Ascending aorta (tissue), 2 donors: ENCODE results near the gene SPATA19. TPM values are rescaled to one million over a fixed set of nuclear protein-coding genes. Genes with fewer than 3 reads are reported as not detected.

Source experiments
- DNase-seq, 2 donors: peaks; one replicate each; pipeline ENCODE4 v3.0.0-alpha.2; 2019; ENCODE audit warnings: low spot score in 2 of 2
- H3K27ac ChIP-seq, 2 donors: fragments of 200-600 bp; sonication (generic); one replicate each; pipeline ENCODE4 v1.5.1; 2016 to 2017; ENCODE audit warnings: mild to moderate bottlenecking in 1 of 2
- H3K27me3 ChIP-seq: fragments of 200-600 bp; sonication (generic); one replicate; pipeline ENCODE4 v1.5.1; 2017
- H3K36me3 ChIP-seq, 2 donors: fragments of 200-600 bp; sonication (generic); one replicate each; pipeline ENCODE4 v1.5.1; 2016
- H3K4me1 ChIP-seq, 2 donors: fragments of 200-600 bp; sonication (generic); one replicate each; pipeline ENCODE4 v1.5.1; 2016 to 2017; ENCODE audit warnings: mild to moderate bottlenecking in 1 of 2
- H3K4me3 ChIP-seq, 2 donors: fragments of 200-600 bp; sonication (generic); one replicate each; pipeline ENCODE4 v1.5.1; 2016 to 2017; ENCODE audit warnings: mild to moderate bottlenecking in 1 of 2
- H3K9me3 ChIP-seq, 2 donors: fragments of 200-600 bp; sonication (generic); one replicate each; pipeline ENCODE4 v1.5.1; 2016
- intact Hi-C: fragments of 100-400 bp; cut with DNase I; formaldehyde crosslinking; loops from one replicate; pipeline ENCODE4 v1.15.1; 2023
- total RNA-seq: library from RNA; depleted of rRNA; stranded (reverse); fragments of >200 nt; gene quantifications from one replicate; pipeline ENCODE4 v1.1.0, GENCODE V29; 2016
- TF ChIP-seq, protein P1 (sequence below), 3 experiments: fragments of 200-600 bp in 2 of 3; fragments of 450-650 bp in 1 of 3; sonication (generic) in 2 of 3; IDR thresholded peaks; one replicate each; pipeline ENCODE4 v1.5.1; 2016 to 2019; ENCODE audit warnings: antibody characterized with exemption in 3 of 3, mild to moderate bottlenecking in 1 of 3, moderate library complexity in 1 of 3

The SPATA19 gene
- total RNA-seq, 1 donor from 2014 or later: not detected

DNA sequence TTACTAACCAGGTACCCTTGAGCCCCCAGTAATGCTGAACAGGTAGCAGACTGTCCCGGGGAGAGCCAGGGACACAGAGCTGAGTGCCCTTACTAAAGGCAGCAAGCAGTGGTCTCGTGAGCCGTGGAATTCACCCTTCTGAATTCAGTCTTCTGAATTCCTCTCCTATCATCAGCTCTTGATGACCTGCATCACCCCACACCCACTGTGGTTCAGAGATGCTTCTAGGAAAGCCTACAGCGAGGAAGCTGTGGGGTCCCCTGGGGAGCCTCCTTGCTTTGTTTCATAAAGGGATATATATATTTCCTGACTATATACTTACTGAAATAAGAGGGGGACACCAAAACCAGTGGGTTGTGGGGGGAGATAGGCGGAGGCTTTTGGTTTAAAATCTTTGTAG is 2.6 kb downstream of the SPATA19 start:
- Histone ChIP-seq H3K4me3 (no peak overlapping the region), H3K36me3 (no peaks in the 10 kb centered on the region), H3K27ac (no peak overlapping the region), H3K27me3 (no peaks in the 10 kb centered on the region), H3K4me1 (no peaks in the 10 kb centered on the region), H3K9me3 (no peaks in the 10 kb centered on the region)
- DNase-seq: no peak
- intact Hi-C loops: loop anchor here (5.0 kb wide), 1 partner anchor 710 kb away; no protein-coding TSS in a partner anchor
- TF ChIP-seq, protein P1, sequence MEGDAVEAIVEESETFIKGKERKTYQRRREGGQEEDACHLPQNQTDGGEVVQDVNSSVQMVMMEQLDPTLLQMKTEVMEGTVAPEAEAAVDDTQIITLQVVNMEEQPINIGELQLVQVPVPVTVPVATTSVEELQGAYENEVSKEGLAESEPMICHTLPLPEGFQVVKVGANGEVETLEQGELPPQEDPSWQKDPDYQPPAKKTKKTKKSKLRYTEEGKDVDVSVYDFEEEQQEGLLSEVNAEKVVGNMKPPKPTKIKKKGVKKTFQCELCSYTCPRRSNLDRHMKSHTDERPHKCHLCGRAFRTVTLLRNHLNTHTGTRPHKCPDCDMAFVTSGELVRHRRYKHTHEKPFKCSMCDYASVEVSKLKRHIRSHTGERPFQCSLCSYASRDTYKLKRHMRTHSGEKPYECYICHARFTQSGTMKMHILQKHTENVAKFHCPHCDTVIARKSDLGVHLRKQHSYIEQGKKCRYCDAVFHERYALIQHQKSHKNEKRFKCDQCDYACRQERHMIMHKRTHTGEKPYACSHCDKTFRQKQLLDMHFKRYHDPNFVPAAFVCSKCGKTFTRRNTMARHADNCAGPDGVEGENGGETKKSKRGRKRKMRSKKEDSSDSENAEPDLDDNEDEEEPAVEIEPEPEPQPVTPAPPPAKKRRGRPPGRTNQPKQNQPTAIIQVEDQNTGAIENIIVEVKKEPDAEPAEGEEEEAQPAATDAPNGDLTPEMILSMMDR (IDR thresholded peaks at IDR 0.05): no peak

DNA sequence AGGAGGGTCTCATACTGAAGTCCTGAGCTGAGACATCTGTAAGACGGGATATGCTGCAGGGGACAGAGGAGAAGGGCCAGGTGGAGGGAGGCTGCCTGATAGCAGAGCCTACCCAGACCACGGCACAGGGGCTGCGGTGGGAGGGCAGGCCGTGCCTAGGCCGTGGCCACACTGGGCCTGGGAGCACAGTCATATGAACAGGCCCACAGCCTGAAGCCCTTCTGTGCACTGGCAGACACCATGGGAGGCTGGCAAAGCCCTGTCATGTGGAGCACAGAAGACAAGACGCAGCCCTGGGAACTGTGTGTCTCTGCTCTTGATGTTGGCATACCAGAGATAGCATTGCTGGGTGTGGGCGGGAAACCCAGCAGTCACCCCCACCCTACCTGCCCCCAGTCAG is 3.3 kb downstream of the SPATA19 start:
- no peak for DNase-seq
- intact Hi-C loops: loop anchor here (5.0 kb wide), 1 partner anchor 710 kb away; no protein-coding TSS in a partner anchor
- H3K36me3 ChIP-seq: no peaks in the 10 kb centered on the region
- H3K9me3 ChIP-seq: no peaks in the 10 kb centered on the region
- TF ChIP-seq, protein P1 (IDR thresholded peaks at IDR 0.05): no peak
- no peaks in the 10 kb centered on the region for H3K4me1 ChIP-seq
- H3K4me3 ChIP-seq: no peak overlapping the region
- H3K27me3 ChIP-seq: no peaks in the 10 kb centered on the region
- H3K27ac ChIP-seq: no peak overlapping the region

DNA sequence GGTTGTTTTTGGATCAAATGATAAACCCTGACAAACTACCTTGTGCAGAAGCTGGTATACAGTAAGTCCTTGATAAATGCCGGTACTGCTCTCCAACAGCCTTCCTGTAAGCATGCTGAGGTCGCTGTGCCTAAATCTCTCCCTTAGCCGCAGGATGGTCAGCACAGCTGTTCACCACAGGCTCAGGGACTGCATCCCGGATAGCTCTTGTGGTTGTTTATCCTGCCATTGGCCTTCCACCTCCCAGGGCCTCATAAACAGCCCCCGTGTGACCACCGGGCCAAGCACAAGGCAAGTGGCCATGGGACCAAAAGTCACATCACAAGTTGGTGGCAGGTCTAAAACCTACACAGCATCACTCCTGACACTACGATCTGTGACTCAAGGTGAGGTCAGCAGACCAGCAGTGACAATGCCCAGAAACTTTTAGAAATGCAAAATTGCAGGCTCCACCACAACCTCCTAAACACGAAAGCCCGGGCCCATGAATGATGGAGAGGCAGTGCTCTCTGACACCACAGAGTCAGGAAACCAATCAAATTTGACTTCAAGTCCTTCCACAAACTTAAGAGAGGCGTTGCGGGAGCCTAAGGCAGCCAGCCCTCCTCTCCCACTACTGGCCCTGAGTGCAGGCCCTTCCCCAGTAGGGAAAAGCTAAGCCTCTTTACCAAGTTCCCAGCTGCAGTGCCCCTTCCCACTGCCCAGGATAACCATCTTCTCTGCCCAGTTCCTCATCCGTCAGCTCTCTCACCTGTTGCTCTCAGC is 3.9 kb downstream of the SPATA19 start:
- intact Hi-C loops: loop anchor here (5.0 kb wide), 1 partner anchor 709 kb away; no protein-coding TSS in a partner anchor
- Histone ChIP-seq H3K9me3 (no peaks in the 10 kb centered on the region), H3K27ac (no peak overlapping the region), H3K4me1 (no peaks in the 10 kb centered on the region), H3K36me3 (no peaks in the 10 kb centered on the region), H3K27me3 (no peaks in the 10 kb centered on the region), H3K4me3 (no peak overlapping the region)
- DNase-seq: no peak
- TF ChIP-seq, protein P1 (IDR thresholded peaks at IDR 0.05): no peak

DNA sequence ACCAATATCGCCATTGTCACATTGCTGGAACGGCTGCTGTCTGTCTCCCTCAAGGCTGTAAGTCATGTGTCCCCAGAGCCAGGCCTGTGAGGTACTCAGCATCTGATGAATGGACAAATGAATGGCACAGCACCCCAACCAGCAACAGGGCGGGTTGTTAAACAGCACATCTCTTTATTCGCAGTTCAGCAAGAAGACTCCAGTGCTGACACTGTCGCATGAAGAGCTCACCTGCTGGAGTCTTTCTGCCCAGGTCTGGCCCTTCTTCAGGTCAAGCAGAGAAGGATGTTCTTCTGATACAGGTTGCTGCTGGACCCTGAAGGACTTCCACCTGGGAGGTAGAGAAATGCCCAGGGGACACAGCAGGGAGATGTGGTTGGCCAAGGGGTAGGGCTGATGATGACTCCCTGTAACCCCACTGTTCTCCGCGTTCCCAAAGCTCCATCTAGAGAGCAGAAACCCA is 4.8 kb downstream of the SPATA19 start:
- no peak for DNase-seq
- no peak overlapping the region for H3K4me3 ChIP-seq
- H3K27me3 ChIP-seq: no peaks in the 10 kb centered on the region
- TF ChIP-seq, protein P1 (IDR thresholded peaks at IDR 0.05): no peak
- intact Hi-C loops: loop anchor here (5.0 kb wide), 1 partner anchor 708 kb away; no protein-coding TSS in a partner anchor
- H3K27ac ChIP-seq: no peak overlapping the region
- no peaks in the 10 kb centered on the region for H3K9me3 ChIP-seq
- H3K4me1 ChIP-seq: no peaks in the 10 kb centered on the region
- no peaks in the 10 kb centered on the region for H3K36me3 ChIP-seq

DNA sequence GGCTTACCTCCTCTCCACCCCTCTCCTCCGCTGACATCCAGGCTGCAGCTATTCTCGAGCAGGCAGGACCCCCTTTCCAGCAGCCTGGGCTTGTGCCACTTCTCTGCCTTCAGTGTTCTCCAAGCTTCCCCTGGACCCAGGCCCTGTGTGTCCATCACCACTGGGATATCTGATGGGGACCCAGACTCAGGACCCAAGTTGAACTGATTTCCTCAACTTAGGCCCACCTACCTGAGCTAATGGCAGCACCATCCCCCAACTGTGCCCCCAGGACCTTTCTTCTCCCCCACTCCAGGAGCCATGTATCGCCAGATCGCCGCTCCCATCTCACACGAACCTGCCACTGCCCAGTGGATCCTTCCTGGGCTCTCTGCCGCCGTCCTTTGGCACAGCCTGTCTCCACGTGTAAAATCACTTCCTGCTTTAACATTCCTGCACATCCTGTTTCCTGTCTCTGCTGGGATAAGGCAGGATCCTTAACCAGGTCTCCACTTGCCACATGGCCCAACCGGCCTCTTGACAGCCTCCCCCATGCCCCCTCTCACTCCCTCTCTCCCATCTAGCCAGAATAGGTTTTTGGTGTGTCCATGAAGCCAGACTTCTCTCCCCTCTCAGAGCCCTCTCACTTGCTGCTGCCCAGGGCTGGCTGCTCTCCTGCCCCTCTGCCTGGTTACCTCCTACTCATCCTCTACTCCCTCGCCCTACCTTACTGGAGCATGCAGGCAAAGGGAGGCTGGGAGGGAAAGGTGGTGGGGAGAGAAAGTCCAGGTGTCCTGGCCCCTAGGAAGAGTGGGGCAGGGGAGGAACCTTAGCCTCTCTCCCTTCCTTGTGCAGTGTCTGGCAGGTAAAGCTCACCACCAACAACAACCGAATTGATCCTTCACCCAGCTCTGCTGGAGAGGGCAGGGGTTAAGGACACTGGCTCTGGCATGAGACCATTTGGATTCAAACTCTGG is 9.4 kb downstream of the SPATA19 start:
- TF ChIP-seq, protein P1 (IDR thresholded peaks at IDR 0.05): no peak
- no peaks in the 10 kb centered on the region for H3K27me3 ChIP-seq
- no peak for DNase-seq
- no peak overlapping the region for H3K27ac ChIP-seq
- no peak overlapping the region for H3K4me3 ChIP-seq
- no peaks in the 10 kb centered on the region for H3K9me3 ChIP-seq
- intact Hi-C loops: loop anchor here (5.0 kb wide), 1 partner anchor 759 kb away; no protein-coding TSS in a partner anchor
- no peaks in the 10 kb centered on the region for H3K36me3 ChIP-seq
- H3K4me1 ChIP-seq: no peaks in the 10 kb centered on the region
